Osteoblast (primary cell): ENCODE measurements around the gene APH1A. TPM values are rescaled to one million over a fixed set of nuclear protein-coding genes. Genes with fewer than 3 reads are reported as not detected.
A peak's percentile ranks its signal among the peaks of the same experiment; 100 is the strongest.
"Not testable (repeated sequence)": the region's sequence is repeated elsewhere in the genome, so short reads cannot be mapped to it uniquely, and the experiment has no call there.

Experiments
- DNase-seq: peaks from one replicate; pipeline ENCODE4 v3.0.0; 2011; ENCODE audit warnings: low spot score, mixed read lengths; ENCODE audit not compliant: insufficient read length; ENCODE audit errors: missing footprints
- H2AFZ ChIP-seq: 2 replicates; pipeline ENCODE4 v1.6.0; 2011; ENCODE audit warnings: mild to moderate bottlenecking, low read length
- H3K27ac ChIP-seq: 2 replicates; pipeline ENCODE4 v1.5.1; 2011; ENCODE audit warnings: mild to moderate bottlenecking, low read depth, low read length, moderate library complexity
- H3K27me3 ChIP-seq: 2 replicates; pipeline ENCODE4 v1.6.0; 2012; ENCODE audit warnings: mild to moderate bottlenecking, control low read depth, inconsistent platforms, low read length, moderate library complexity; ENCODE audit not compliant: insufficient read depth
- H3K36me3 ChIP-seq: 2 replicates; pipeline ENCODE4 v1.5.1; 2011; ENCODE audit warnings: mild to moderate bottlenecking, low read length, control low read depth, moderate library complexity; ENCODE audit not compliant: insufficient read depth
- H3K4me1 ChIP-seq: 2 replicates; pipeline ENCODE4 v1.5.1; 2011; ENCODE audit warnings: mild to moderate bottlenecking, low read length, control low read depth, moderate library complexity; ENCODE audit not compliant: insufficient read depth
- H3K4me2 ChIP-seq: 2 replicates; pipeline ENCODE4 v1.6.0; 2011; ENCODE audit warnings: mild to moderate bottlenecking, low read length; ENCODE audit not compliant: insufficient read depth
- H3K4me3 ChIP-seq: fragments of 200-600 bp; sonication (generic); 3 replicates; pipeline ENCODE4 v1.5.1; 2012; ENCODE audit warnings: mild to moderate bottlenecking, low read length, inconsistent platforms; ENCODE audit not compliant: insufficient read depth
- H3K79me2 ChIP-seq: 2 replicates; pipeline ENCODE4 v1.6.0; 2012; ENCODE audit warnings: mild to moderate bottlenecking, low read length, control low read depth, inconsistent platforms; ENCODE audit not compliant: insufficient read depth
- H3K9me3 ChIP-seq: 2 replicates; pipeline ENCODE4 v1.5.1; 2011; ENCODE audit warnings: low read depth, low read length, control low read depth
- H4K20me1 ChIP-seq: 2 replicates; pipeline ENCODE4 v1.6.0; 2012; ENCODE audit warnings: mild to moderate bottlenecking, low read length, control low read depth; ENCODE audit not compliant: insufficient read depth
- CTCF ChIP-seq: IDR thresholded peaks from 2 replicates; pipeline ENCODE4 v1.5.1; 2011; ENCODE audit warnings: mild to moderate bottlenecking, low read depth, low read length, moderate library complexity; ENCODE audit errors: extremely low read depth
- total RNA-seq: library from RNA; depleted of rRNA; stranded (reverse); fragments of >200 nt; gene quantifications from 2 replicates; pipeline ENCODE4 v1.2.3, GENCODE V29; 2012

APH1A gene
- 118 and 122 TPM in 2 replicates for total RNA-seq

- peaks cover 34% of the 10 kb centered on the region for H3K79me2 ChIP-seq
- H3K27ac ChIP-seq: peak within 1 kb of the TSS; percentile 86
- H3K4me3 ChIP-seq: peak within 1 kb of the TSS; percentile 97
- no peaks in the 10 kb centered on the region for H3K9me3 ChIP-seq
- peak within 1 kb of the TSS; percentile 86 for H3K4me2 ChIP-seq
- H3K4me1 ChIP-seq: peaks cover 37% of the 10 kb centered on the region
- TF ChIP-seq CTCF: no peak
- H2AFZ ChIP-seq: peak within 1 kb of the TSS; percentile 93
- H3K36me3 ChIP-seq: peaks cover 22% of the 10 kb centered on the region
- H4K20me1 ChIP-seq: no peaks in the 10 kb centered on the region
- peak; percentile 99 for DNase-seq
- H3K27me3 ChIP-seq: no peaks in the 10 kb centered on the region
Measured at GRCh38 chr1:150268705-150269403, at the start of gene APH1A. Gene APH1A, minus strand, starts transcription at chr1:150269016. Its CDS starts 206 bp downstream, at chr1:150268810.

GRCh38 chr1:150314691-150315090 lies 45.9 kb upstream of the APH1A start:
- H3K9me3 ChIP-seq, H4K20me1 ChIP-seq, DNase-seq, H3K4me3 ChIP-seq, H3K27ac ChIP-seq, H3K79me2 ChIP-seq, H3K36me3 ChIP-seq, H2AFZ ChIP-seq, H3K27me3 ChIP-seq, H3K4me2 ChIP-seq, H3K4me1 ChIP-seq: not testable (repeated sequence)

GRCh38 chr1:150311762-150312161 lies 42.9 kb upstream of the APH1A start:
- Histone ChIP-seq H3K9me3 (no peaks in the 10 kb centered on the region), H4K20me1 (peaks cover 3% of the 10 kb centered on the region), H3K27me3 (no peaks in the 10 kb centered on the region), H3K4me2 (no peak overlapping the region), H3K79me2 (no peaks in the 10 kb centered on the region), H3K36me3 (peaks cover 19% of the 10 kb centered on the region), H3K4me3 (no peak overlapping the region), H3K4me1 (no peaks in the 10 kb centered on the region), H3K27ac (no peak overlapping the region), H2AFZ (no peak overlapping the region)
- TF ChIP-seq CTCF: no peak
- no peak for DNase-seq

GRCh38 chr1:150309758-150310508 lies 41.1 kb upstream of the APH1A start:
- Histone ChIP-seq H3K4me1 (no peaks in the 10 kb centered on the region), H3K4me3 (no peak overlapping the region), H4K20me1 (peaks cover 3% of the 10 kb centered on the region), H3K36me3 (peaks cover 21% of the 10 kb centered on the region), H2AFZ (no peak overlapping the region), H3K4me2 (no peak overlapping the region), H3K27me3 (no peaks in the 10 kb centered on the region), H3K27ac (no peak overlapping the region), H3K9me3 (no peaks in the 10 kb centered on the region), H3K79me2 (no peaks in the 10 kb centered on the region)
- no peak for DNase-seq
- TF ChIP-seq CTCF: no peak

GRCh38 chr1:150308585-150308984 lies 39.8 kb upstream of the APH1A start:
- not testable (repeated sequence) for H3K4me1 ChIP-seq, H2AFZ ChIP-seq, H4K20me1 ChIP-seq, H3K4me3 ChIP-seq, DNase-seq, H3K9me3 ChIP-seq, H3K4me2 ChIP-seq, H3K79me2 ChIP-seq, H3K27ac ChIP-seq, H3K27me3 ChIP-seq
- H3K36me3 ChIP-seq: peaks cover 21% of the 10 kb centered on the region
